MM.1S (cell line): ENCODE measurements around the gene JDP2.

Source experiments
- DNase-seq: peaks from one replicate; pipeline ENCODE4 v3.0.0-alpha.2; 2015
- H2AFZ ChIP-seq: fragments of 300-600 bp; sonication (generic); 2 replicates; pipeline ENCODE4 v1.6.0; 2016; ENCODE audit warnings: antibody characterized with exemption, low read length
- H3F3A ChIP-seq: fragments of 300-600 bp; sonication (generic); 2 replicates; pipeline ENCODE4 v1.6.1; 2016; ENCODE audit warnings: mild to moderate bottlenecking, antibody characterized with exemption, low read length, moderate library complexity, mixed read lengths; ENCODE audit not compliant: insufficient read depth
- H3K27ac ChIP-seq: fragments of 300-600 bp; sonication (generic); 2 replicates; pipeline ENCODE4 v1.5.1; 2016; ENCODE audit warnings: mild to moderate bottlenecking, low read length
- H3K27me3 ChIP-seq: fragments of 300-600 bp; sonication (generic); replicated peaks from 2 replicates; pipeline ENCODE4 v1.6.0; 2016; ENCODE audit warnings: low read length; ENCODE audit not compliant: insufficient read depth
- H3K36me3 ChIP-seq: fragments of 300-600 bp; sonication (generic); replicated peaks from 2 replicates; pipeline ENCODE4 v1.6.1; 2016; ENCODE audit warnings: mild to moderate bottlenecking, low read length, mixed read lengths; ENCODE audit not compliant: insufficient read depth
- H3K4me1 ChIP-seq: fragments of 300-600 bp; sonication (generic); 2 replicates; pipeline ENCODE4 v1.6.1; 2016; ENCODE audit warnings: low read length, mixed read lengths
- H3K4me2 ChIP-seq: fragments of 300-600 bp; sonication (generic); 2 replicates; pipeline ENCODE4 v1.6.0; 2016; ENCODE audit warnings: low read depth, low read length
- H3K4me3 ChIP-seq: fragments of 300-600 bp; sonication (generic); 2 replicates; pipeline ENCODE4 v1.5.1; 2016; ENCODE audit warnings: low read length, mixed read lengths
- H3K79me2 ChIP-seq: fragments of 300-600 bp; sonication (generic); 2 replicates; pipeline ENCODE4 v1.6.1; 2016; ENCODE audit warnings: mixed run types, low read length, mixed read lengths
- H3K9ac ChIP-seq: fragments of 300-600 bp; sonication (generic); 2 replicates; pipeline ENCODE4 v1.6.1; 2016; ENCODE audit warnings: low read length, mixed read lengths
- H3K9me2 ChIP-seq: fragments of 300-600 bp; sonication (generic); replicated peaks from 2 replicates; pipeline ENCODE4 v1.6.1; 2016; ENCODE audit warnings: mild to moderate bottlenecking, low read length, mixed read lengths; ENCODE audit not compliant: insufficient read depth
- H3K9me3 ChIP-seq: fragments of 300-600 bp; sonication (generic); replicated peaks from 2 replicates; pipeline ENCODE4 v1.6.1; 2016; ENCODE audit warnings: mild to moderate bottlenecking, low read length, mixed read lengths; ENCODE audit not compliant: insufficient read depth
- H4K20me1 ChIP-seq: fragments of 300-600 bp; sonication (generic); 2 replicates; pipeline ENCODE4 v1.6.1; 2016; ENCODE audit warnings: mild to moderate bottlenecking, low read length, moderate library complexity, mixed read lengths; ENCODE audit not compliant: insufficient read depth
- EZH2 ChIP-seq: fragments of 300-600 bp; sonication (generic); optimal IDR thresholded peaks from 2 replicates; pipeline ENCODE3; 2017; ENCODE audit warnings: low read depth, mild to moderate bottlenecking, antibody characterized with exemption, low read length, mixed read lengths
- EZH2phosphoT487 ChIP-seq: fragments of 300-600 bp; sonication (generic); IDR thresholded peaks from 2 replicates; pipeline ENCODE4 v1.6.1; 2018; ENCODE audit warnings: antibody characterized with exemption, low read length
- TF ChIP-seq, protein P1 (sequence below): fragments of 300-600 bp; sonication (generic); IDR thresholded peaks from 2 replicates; pipeline ENCODE4 v1.5.1; 2016; ENCODE audit warnings: antibody characterized with exemption, low read length, mixed read lengths

Gene JDP2

GRCh38 chr14:75450381-75451276, 22.8 kb downstream of the JDP2 start:
- H3K4me2 ChIP-seq = no peak overlapping the region
- H3K4me1 ChIP-seq = no peaks in the 10 kb centered on the region
- H3K79me2 ChIP-seq = no peaks in the 10 kb centered on the region

GRCh38 chr14:75452324-75452723, 24.5 kb downstream of the JDP2 start:
- H3K9ac ChIP-seq = no peak overlapping the region
- no peak overlapping the region for H3K27ac ChIP-seq
- no peaks in the 10 kb centered on the region for H3K4me1 ChIP-seq
- H3F3A ChIP-seq = no peaks in the 10 kb centered on the region
- H4K20me1 ChIP-seq = no peaks in the 10 kb centered on the region
- no peak overlapping the region for H3K4me2 ChIP-seq
- TF ChIP-seq EZH2phosphoT487 (no peak), EZH2 (no peak)
- TF ChIP-seq, protein P1, sequence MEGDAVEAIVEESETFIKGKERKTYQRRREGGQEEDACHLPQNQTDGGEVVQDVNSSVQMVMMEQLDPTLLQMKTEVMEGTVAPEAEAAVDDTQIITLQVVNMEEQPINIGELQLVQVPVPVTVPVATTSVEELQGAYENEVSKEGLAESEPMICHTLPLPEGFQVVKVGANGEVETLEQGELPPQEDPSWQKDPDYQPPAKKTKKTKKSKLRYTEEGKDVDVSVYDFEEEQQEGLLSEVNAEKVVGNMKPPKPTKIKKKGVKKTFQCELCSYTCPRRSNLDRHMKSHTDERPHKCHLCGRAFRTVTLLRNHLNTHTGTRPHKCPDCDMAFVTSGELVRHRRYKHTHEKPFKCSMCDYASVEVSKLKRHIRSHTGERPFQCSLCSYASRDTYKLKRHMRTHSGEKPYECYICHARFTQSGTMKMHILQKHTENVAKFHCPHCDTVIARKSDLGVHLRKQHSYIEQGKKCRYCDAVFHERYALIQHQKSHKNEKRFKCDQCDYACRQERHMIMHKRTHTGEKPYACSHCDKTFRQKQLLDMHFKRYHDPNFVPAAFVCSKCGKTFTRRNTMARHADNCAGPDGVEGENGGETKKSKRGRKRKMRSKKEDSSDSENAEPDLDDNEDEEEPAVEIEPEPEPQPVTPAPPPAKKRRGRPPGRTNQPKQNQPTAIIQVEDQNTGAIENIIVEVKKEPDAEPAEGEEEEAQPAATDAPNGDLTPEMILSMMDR = no peak
- DNase-seq = no peak
- no peak overlapping the region for H2AFZ ChIP-seq
- no peaks in the 10 kb centered on the region for H3K9me3 ChIP-seq
- no peaks in the 10 kb centered on the region for H3K27me3 ChIP-seq
- no peaks in the 10 kb centered on the region for H3K79me2 ChIP-seq
- no peaks in the 10 kb centered on the region for H3K36me3 ChIP-seq
- no peak overlapping the region for H3K4me3 ChIP-seq
- no peaks in the 10 kb centered on the region for H3K9me2 ChIP-seq

More at GRCh38 chr14:75450381-75451276, 22.8 kb downstream of the JDP2 start:
- no peaks in the 10 kb centered on the region for H3F3A ChIP-seq
- TF ChIP-seq EZH2 (no peak), EZH2phosphoT487 (no peak)
- TF ChIP-seq, protein P1 = no peak
- no peak for DNase-seq
- H4K20me1 ChIP-seq = no peaks in the 10 kb centered on the region
- no peaks in the 10 kb centered on the region for H3K36me3 ChIP-seq
- H3K4me3 ChIP-seq = no peak overlapping the region
- H3K27ac ChIP-seq = no peak overlapping the region
- no peaks in the 10 kb centered on the region for H3K27me3 ChIP-seq
- H3K9me2 ChIP-seq = no peaks in the 10 kb centered on the region
- no peaks in the 10 kb centered on the region for H3K9me3 ChIP-seq
- H3K9ac ChIP-seq = no peak overlapping the region
- no peak overlapping the region for H2AFZ ChIP-seq

DNA sequence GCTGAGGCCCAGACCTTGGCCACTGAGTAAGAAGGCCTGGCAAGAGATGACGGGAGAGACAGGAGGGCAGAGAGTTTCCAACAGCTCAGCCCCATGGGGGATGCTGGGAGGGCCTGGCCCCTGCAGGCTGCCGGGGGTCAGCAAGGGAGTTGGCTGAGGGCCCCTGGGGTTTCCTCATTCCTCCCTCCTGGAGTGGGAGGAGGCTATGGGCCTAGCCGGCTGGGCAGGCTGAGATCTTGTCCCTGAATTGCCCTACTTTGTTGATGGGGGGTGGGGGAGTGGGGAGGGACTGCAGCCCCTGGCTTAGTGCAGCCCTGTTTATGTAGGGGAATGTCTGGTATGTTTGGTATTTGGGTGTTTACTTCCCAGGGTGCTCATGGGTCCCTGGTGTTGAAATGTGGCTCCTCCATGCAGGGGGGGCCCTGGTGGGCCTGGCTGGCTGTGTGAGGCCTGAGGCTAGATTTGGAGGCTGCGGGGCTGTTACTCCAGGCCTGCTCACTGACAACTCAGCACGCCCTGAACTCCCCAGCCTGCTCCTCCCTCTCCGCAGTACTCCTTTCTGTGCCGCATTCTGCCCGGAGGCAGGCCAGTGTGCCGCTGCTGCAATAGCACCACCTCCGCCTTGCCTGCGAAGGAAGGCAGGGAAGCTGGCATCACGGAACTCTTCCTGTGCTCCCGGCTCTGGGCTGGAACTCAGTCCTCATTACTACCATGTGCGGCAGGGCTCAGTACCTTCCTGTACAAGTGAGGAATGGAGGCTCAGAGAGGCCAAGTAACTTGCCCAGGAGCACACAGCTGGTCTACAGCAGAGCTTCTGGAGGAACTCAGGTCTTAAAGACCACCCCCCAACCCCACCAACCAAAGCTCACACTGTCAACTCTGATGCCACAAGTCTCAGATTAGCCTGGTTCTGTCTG, 25.3 kb downstream of the JDP2 start:
- TF ChIP-seq, protein P1 = no peak
- no peak for TF ChIP-seq EZH2
- TF ChIP-seq EZH2phosphoT487 = no peak
- H4K20me1 ChIP-seq = no peaks in the 10 kb centered on the region
- H3K4me2 ChIP-seq = no peak overlapping the region
- no peaks in the 10 kb centered on the region for H3K36me3 ChIP-seq
- no peak for DNase-seq
- H3K27me3 ChIP-seq = no peaks in the 10 kb centered on the region
- H3F3A ChIP-seq = no peaks in the 10 kb centered on the region
- H3K4me3 ChIP-seq = no peak overlapping the region
- no peaks in the 10 kb centered on the region for H3K9me3 ChIP-seq
- no peak overlapping the region for H3K9ac ChIP-seq
- H3K9me2 ChIP-seq = no peaks in the 10 kb centered on the region
- H2AFZ ChIP-seq = no peak overlapping the region
- no peaks in the 10 kb centered on the region for H3K79me2 ChIP-seq
- no peaks in the 10 kb centered on the region for H3K4me1 ChIP-seq
- no peak overlapping the region for H3K27ac ChIP-seq
